Activated T-helper 2 cell treated with anti-CD3 and anti-CD28 coated beads, Interferon-gamma antibody, Interleukin-2, Interleukin-4, amounts not matched to agents 10 μg/mL and 5 μg/mL and 100 μg/mL, durations not matched to agents 14 hours and 24 hours and 36 hours (primary cell): Measurements from ENCODE around the gene PPP3CA. TPM values are rescaled to one million over a fixed set of nuclear protein-coding genes. Genes with fewer than 3 reads are reported as not detected.

Experiments
- DNase-seq: peaks from one replicate; pipeline ENCODE4 v3.0.0; 2021; ENCODE audit warnings: low spot score
- H3K27ac Mint-ChIP-seq: one replicate; pipeline ENCODE4 v1.8.0; 2021; ENCODE audit warnings: mixed read lengths
- H3K27me3 Mint-ChIP-seq: one replicate; pipeline ENCODE4 v1.8.0; 2021; ENCODE audit warnings: low read depth, mixed read lengths
- H3K36me3 Mint-ChIP-seq: one replicate; pipeline ENCODE4 v1.8.0; 2021; ENCODE audit warnings: low read depth, mixed read lengths
- H3K4me1 Mint-ChIP-seq: one replicate; pipeline ENCODE4 v1.8.0; 2021; ENCODE audit warnings: low read depth, mixed read lengths
- H3K4me3 Mint-ChIP-seq: one replicate; pipeline ENCODE4 v1.8.0; 2021; ENCODE audit warnings: low read depth, mild to moderate bottlenecking, moderate library complexity, mixed read lengths
- H3K9me3 Mint-ChIP-seq: one replicate; pipeline ENCODE4 v1.8.0; 2021; ENCODE audit warnings: mixed read lengths
- intact Hi-C: fragments of 100-400 bp; cut with micrococcal nuclease; formaldehyde crosslinking; loops from one replicate; pipeline ENCODE4 v1.15.1; 2023
- total RNA-seq: library from RNA; stranded (reverse); gene quantifications from 2 replicates; pipeline ENCODE4 v1.2.3, GENCODE V29; 2022

Gene PPP3CA
- total RNA-seq, 1 donor from 2014 or later = 7.2 TPM

GRCh38 chr4:101294597-101294996 is 52.7 kb downstream of the PPP3CA start:
- no peaks in the 10 kb centered on the region for H3K36me3 Mint-ChIP-seq

GRCh38 chr4:101292901-101293300 is 54.4 kb downstream of the PPP3CA start:
- H3K4me3 Mint-ChIP-seq = no peak overlapping the region
- intact Hi-C loops = no loop called here
- no peaks in the 10 kb centered on the region for H3K9me3 Mint-ChIP-seq
- DNase-seq = no peak
- no peaks in the 10 kb centered on the region for H3K36me3 Mint-ChIP-seq
- peaks cover 2% of the 10 kb centered on the region for H3K27me3 Mint-ChIP-seq
- H3K27ac Mint-ChIP-seq = no peak overlapping the region
- peaks cover 3% of the 10 kb centered on the region for H3K4me1 Mint-ChIP-seq

More at GRCh38 chr4:101294597-101294996, 52.7 kb downstream of the PPP3CA start:
- Mint-ChIP-seq H3K27ac (no peak overlapping the region), H3K4me1 (no peaks in the 10 kb centered on the region), H3K9me3 (no peaks in the 10 kb centered on the region), H3K27me3 (peaks cover 2% of the 10 kb centered on the region), H3K4me3 (no peak overlapping the region)
- DNase-seq = no peak
- intact Hi-C loops = no loop called here

GRCh38 chr4:101292214-101292613 is 55.1 kb downstream of the PPP3CA start:
- DNase-seq = no peak
- H3K27me3 Mint-ChIP-seq = peaks cover 3% of the 10 kb centered on the region

GRCh38 chr4:101291198-101291597 is 56.1 kb downstream of the PPP3CA start:
- no peak for DNase-seq
- no peak overlapping the region for H3K27ac Mint-ChIP-seq
- no peaks in the 10 kb centered on the region for H3K9me3 Mint-ChIP-seq
- intact Hi-C loops = no loop called here
- peaks cover 3% of the 10 kb centered on the region for H3K4me1 Mint-ChIP-seq
- H3K36me3 Mint-ChIP-seq = no peaks in the 10 kb centered on the region
- H3K4me3 Mint-ChIP-seq = no peak overlapping the region
- peaks cover 1% of the 10 kb centered on the region for H3K27me3 Mint-ChIP-seq

More at GRCh38 chr4:101292214-101292613, 55.1 kb downstream of the PPP3CA start:
- H3K9me3 Mint-ChIP-seq = no peaks in the 10 kb centered on the region
- H3K36me3 Mint-ChIP-seq = no peaks in the 10 kb centered on the region
- intact Hi-C loops = no loop called here
- no peak overlapping the region for H3K4me3 Mint-ChIP-seq
- H3K4me1 Mint-ChIP-seq = peaks cover 3% of the 10 kb centered on the region
- no peak overlapping the region for H3K27ac Mint-ChIP-seq

- Mint-ChIP-seq H3K9me3 (no peaks in the 10 kb centered on the region), H3K36me3 (no peaks in the 10 kb centered on the region), H3K4me3 (no peak overlapping the region), H3K4me1 (peaks cover 3% of the 10 kb centered on the region), H3K27me3 (peaks cover 1% of the 10 kb centered on the region), H3K27ac (no peak overlapping the region)
- DNase-seq = no peak
- intact Hi-C loops = no loop called here
Observed at GRCh38 chr4:101290654-101291053, 56.7 kb downstream of the PPP3CA start.

- no peaks in the 10 kb centered on the region for H3K36me3 Mint-ChIP-seq
Observed at GRCh38 chr4:101289306-101289705, 58.0 kb downstream of the PPP3CA start.

GRCh38 chr4:101288365-101289145 is 58.8 kb downstream of the PPP3CA start:
- H3K4me1 Mint-ChIP-seq = peaks cover 7% of the 10 kb centered on the region
- intact Hi-C loops = loop anchor here (5.0 kb wide), 1 partner anchor 129 kb away; no protein-coding TSS in a partner anchor

More at GRCh38 chr4:101289306-101289705, 58.0 kb downstream of the PPP3CA start:
- intact Hi-C loops = loop anchor here (5.0 kb wide), 1 partner anchor 128 kb away; no protein-coding TSS in a partner anchor
- Mint-ChIP-seq H3K9me3 (no peaks in the 10 kb centered on the region), H3K27me3 (peaks cover 1% of the 10 kb centered on the region), H3K4me1 (peaks cover 7% of the 10 kb centered on the region), H3K27ac (no peak overlapping the region), H3K4me3 (no peak overlapping the region)
- no peak for DNase-seq

GRCh38 chr4:101287324-101287723 is 60.0 kb downstream of the PPP3CA start:
- no peak overlapping the region for H3K27ac Mint-ChIP-seq
- peaks cover 18% of the 10 kb centered on the region for H3K4me1 Mint-ChIP-seq
- intact Hi-C loops = loop anchor here (5.0 kb wide), 1 partner anchor 130 kb away; no protein-coding TSS in a partner anchor
- no peaks in the 10 kb centered on the region for H3K36me3 Mint-ChIP-seq
- H3K4me3 Mint-ChIP-seq = no peak overlapping the region
- H3K9me3 Mint-ChIP-seq = no peaks in the 10 kb centered on the region
- H3K27me3 Mint-ChIP-seq = peaks cover 1% of the 10 kb centered on the region
- no peak for DNase-seq

More at GRCh38 chr4:101288365-101289145, 58.8 kb downstream of the PPP3CA start:
- H3K27me3 Mint-ChIP-seq = peaks cover 1% of the 10 kb centered on the region
- no peak overlapping the region for H3K27ac Mint-ChIP-seq
- H3K9me3 Mint-ChIP-seq = no peaks in the 10 kb centered on the region
- no peak overlapping the region for H3K4me3 Mint-ChIP-seq
- no peaks in the 10 kb centered on the region for H3K36me3 Mint-ChIP-seq
- no peak for DNase-seq

GRCh38 chr4:101286663-101287062 is 60.7 kb downstream of the PPP3CA start:
- no peak for DNase-seq
- peaks cover 23% of the 10 kb centered on the region for H3K4me1 Mint-ChIP-seq
- H3K9me3 Mint-ChIP-seq = no peaks in the 10 kb centered on the region
- peaks cover 1% of the 10 kb centered on the region for H3K27me3 Mint-ChIP-seq
- H3K4me3 Mint-ChIP-seq = no peak overlapping the region
- intact Hi-C loops = loop anchor here (5.0 kb wide), 1 partner anchor 131 kb away; no protein-coding TSS in a partner anchor
- H3K27ac Mint-ChIP-seq = no peak overlapping the region
- no peaks in the 10 kb centered on the region for H3K36me3 Mint-ChIP-seq

GRCh38 chr4:101285985-101286384 is 61.3 kb downstream of the PPP3CA start:
- Mint-ChIP-seq H3K9me3 (no peaks in the 10 kb centered on the region), H3K36me3 (peaks cover under 1% of the 10 kb centered on the region), H3K4me3 (no peak overlapping the region), H3K27me3 (peaks cover 1% of the 10 kb centered on the region), H3K27ac (no peak overlapping the region), H3K4me1 (peaks cover 23% of the 10 kb centered on the region)
- intact Hi-C loops = loop anchor here (5.0 kb wide), 1 partner anchor 131 kb away; no protein-coding TSS in a partner anchor
- no peak for DNase-seq

- Mint-ChIP-seq H3K27me3 (peaks cover 1% of the 10 kb centered on the region), H3K4me1 (peaks cover 30% of the 10 kb centered on the region), H3K9me3 (no peaks in the 10 kb centered on the region), H3K4me3 (no peak overlapping the region), H3K27ac (no peak overlapping the region), H3K36me3 (peaks cover 5% of the 10 kb centered on the region)
- intact Hi-C loops = loop anchor here (5.0 kb wide), 1 partner anchor 77 kb away; no protein-coding TSS in a partner anchor
- DNase-seq = no peak
Observed at GRCh38 chr4:101284546-101284945, 62.8 kb downstream of the PPP3CA start.

GRCh38 chr4:101283434-101283833 is 63.9 kb downstream of the PPP3CA start:
- intact Hi-C loops = loop anchor here (2.0 to 5.0 kb wide), 2 partner anchors 65 to 76 kb away; no protein-coding TSS in a partner anchor
- peaks cover 5% of the 10 kb centered on the region for H3K36me3 Mint-ChIP-seq

More at GRCh38 chr4:101283434-101283833, 63.9 kb downstream of the PPP3CA start:
- no peak for DNase-seq
- H3K4me1 Mint-ChIP-seq = peaks cover 29% of the 10 kb centered on the region
- H3K9me3 Mint-ChIP-seq = no peaks in the 10 kb centered on the region
- peaks cover 1% of the 10 kb centered on the region for H3K27me3 Mint-ChIP-seq
- no peak overlapping the region for H3K4me3 Mint-ChIP-seq
- no peak overlapping the region for H3K27ac Mint-ChIP-seq
